ENCODE results near the gene HOXB6. TPM values are rescaled to one million over a fixed set of nuclear protein-coding genes. Genes with fewer than 3 reads are reported as not detected.

Gene HOXB6
- total RNA-seq, 2 donors from 2014 or later: 0.16 TPM; not detected in 1

GRCh38 chr17:48561884-48562810 lies 42.6 kb downstream of the HOXB6 start:
- H3K9me3 Mint-ChIP-seq: no peaks in the 10 kb centered on the region
- no peak for ATAC-seq
- no peaks in the 10 kb centered on the region for H3K36me3 Mint-ChIP-seq
- H3K27ac Mint-ChIP-seq: no peak overlapping the region
- no peak for DNase-seq (ENCODE audit: low spot score in 2 of 2)

GRCh38 chr17:48559840-48560817 lies 44.7 kb downstream of the HOXB6 start:
- Mint-ChIP-seq H3K27ac (no peak overlapping the region), H3K36me3 (no peaks in the 10 kb centered on the region), H3K9me3 (no peaks in the 10 kb centered on the region)
- no peak for DNase-seq (ENCODE audit: low spot score in 2 of 2)
- no peak for ATAC-seq

GRCh38 chr17:48559122-48559839 lies 45.5 kb downstream of the HOXB6 start:
- Mint-ChIP-seq H3K36me3 (no peaks in the 10 kb centered on the region), H3K9me3 (no peaks in the 10 kb centered on the region), H3K27ac (no peak overlapping the region)
- DNase-seq (ENCODE audit: low spot score in 2 of 2) (no peak), ATAC-seq (no peak)

GRCh38 chr17:48558831-48559121 lies 46.0 kb downstream of the HOXB6 start:
- no peak overlapping the region for H3K27ac Mint-ChIP-seq
- H3K36me3 Mint-ChIP-seq: no peaks in the 10 kb centered on the region
- H3K9me3 Mint-ChIP-seq: no peaks in the 10 kb centered on the region
- DNase-seq (ENCODE audit: low spot score in 2 of 2) (no peak), ATAC-seq (no peak)

GRCh38 chr17:48558057-48558830 lies 46.5 kb downstream of the HOXB6 start:
- Mint-ChIP-seq H3K36me3 (no peaks in the 10 kb centered on the region), H3K9me3 (no peaks in the 10 kb centered on the region), H3K27ac (peak overlapping the region in 1 of 2 donors; percentile 4)
- no peak for ATAC-seq
- DNase-seq (ENCODE audit: low spot score in 2 of 2): no peak

GRCh38 chr17:48556576-48557401 lies 48.0 kb downstream of the HOXB6 start:
- Mint-ChIP-seq H3K27ac (no peak overlapping the region), H3K9me3 (no peaks in the 10 kb centered on the region), H3K36me3 (no peaks in the 10 kb centered on the region)
- DNase-seq (ENCODE audit: low spot score in 2 of 2) (no peak), ATAC-seq (no peak)

- no peaks in the 10 kb centered on the region for H3K36me3 Mint-ChIP-seq
- DNase-seq (ENCODE audit: low spot score in 2 of 2) (no peak), ATAC-seq (no peak)
- H3K27ac Mint-ChIP-seq: no peak overlapping the region
- H3K9me3 Mint-ChIP-seq: no peaks in the 10 kb centered on the region
Measured at GRCh38 chr17:48556229-48556575, 48.6 kb downstream of the HOXB6 start.

GRCh38 chr17:48555258-48556228 lies 49.2 kb downstream of the HOXB6 start:
- ATAC-seq: peak; percentile 56 to 66
- H3K9me3 Mint-ChIP-seq: no peaks in the 10 kb centered on the region
- no peaks in the 10 kb centered on the region for H3K36me3 Mint-ChIP-seq
- DNase-seq (ENCODE audit: low spot score in 2 of 2): no peak
- H3K27ac Mint-ChIP-seq: no peak overlapping the region

- ATAC-seq: no peak
- Mint-ChIP-seq H3K9me3 (no peaks in the 10 kb centered on the region), H3K27ac (no peak overlapping the region), H3K36me3 (no peaks in the 10 kb centered on the region)
- no peak for DNase-seq (ENCODE audit: low spot score in 2 of 2)
Measured at GRCh38 chr17:48554412-48555257, 50.2 kb downstream of the HOXB6 start.

GRCh38 chr17:48553826-48554225 lies 51.0 kb downstream of the HOXB6 start:
- H3K27ac Mint-ChIP-seq: no peak overlapping the region
- ATAC-seq: no peak
- H3K36me3 Mint-ChIP-seq: no peaks in the 10 kb centered on the region
- no peaks in the 10 kb centered on the region for H3K9me3 Mint-ChIP-seq
- no peak for DNase-seq (ENCODE audit: low spot score in 2 of 2)

- ATAC-seq: no peak
- Mint-ChIP-seq H3K9me3 (no peaks in the 10 kb centered on the region), H3K27ac (no peak overlapping the region), H3K36me3 (no peaks in the 10 kb centered on the region)
- DNase-seq (ENCODE audit: low spot score in 2 of 2): no peak
Measured at GRCh38 chr17:48553190-48553547, 51.6 kb downstream of the HOXB6 start.

GRCh38 chr17:48552466-48553189 lies 52.2 kb downstream of the HOXB6 start:
- Mint-ChIP-seq H3K9me3 (no peaks in the 10 kb centered on the region), H3K36me3 (no peaks in the 10 kb centered on the region), H3K27ac (no peak overlapping the region)
- DNase-seq (ENCODE audit: low spot score in 2 of 2): no peak
- no peak for ATAC-seq
